ENCODE results near the gene ADCY2.

DNA sequence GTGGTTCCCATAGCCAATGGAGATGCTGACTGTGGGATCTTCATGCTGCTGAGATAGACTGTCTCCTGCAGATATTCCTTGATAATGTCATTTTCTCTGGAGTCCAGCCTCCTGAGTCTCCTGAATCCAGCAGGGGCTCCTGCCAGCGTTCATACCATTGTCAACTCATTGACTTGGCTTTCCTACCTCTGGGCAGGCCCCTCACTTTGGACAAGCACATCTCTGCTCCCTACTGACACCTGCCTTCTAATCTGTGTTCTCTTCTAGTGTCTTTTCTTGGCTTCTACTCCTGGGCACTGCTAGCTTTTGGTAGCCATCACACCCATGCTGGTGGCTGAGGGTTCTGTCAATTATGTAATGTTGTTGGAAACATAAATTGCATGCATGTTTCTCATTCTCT, 138.0 kb downstream of the ADCY2 start:
- TF ChIP-seq KLF1 (tag; IDR thresholded peaks at IDR 0.05) = no peak
- TF ChIP-seq, protein P1, sequence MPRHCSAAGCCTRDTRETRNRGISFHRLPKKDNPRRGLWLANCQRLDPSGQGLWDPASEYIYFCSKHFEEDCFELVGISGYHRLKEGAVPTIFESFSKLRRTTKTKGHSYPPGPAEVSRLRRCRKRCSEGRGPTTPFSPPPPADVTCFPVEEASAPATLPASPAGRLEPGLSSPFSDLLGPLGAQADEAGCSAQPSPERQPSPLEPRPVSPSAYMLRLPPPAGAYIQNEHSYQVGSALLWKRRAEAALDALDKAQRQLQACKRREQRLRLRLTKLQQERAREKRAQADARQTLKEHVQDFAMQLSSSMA (CRISPR knock-in tag; IDR thresholded peaks at IDR 0.05) = no peak

All from K562 (cell line).